Ovary (tissue), 9 donors: ENCODE measurements around the gene TESMIN. TPM values are rescaled to one million over a fixed set of nuclear protein-coding genes. Genes with fewer than 3 reads are reported as not detected.

Source experiments
- DNase-seq, 5 donors: peaks; one replicate each; pipeline ENCODE4 v3.0.0-alpha.2; 2019 to 2020
- H3K27ac ChIP-seq, 2 donors: fragments of 200-600 bp; one replicate each; pipeline versions ENCODE4 v1.5.1 to v1.8.0; 2019 to 2022
- H3K27me3 ChIP-seq: fragments of 200-600 bp; one replicate; pipeline ENCODE4 v1.8.0; 2022
- H3K36me3 ChIP-seq: fragments of 200-600 bp; sonication (generic); one replicate; pipeline ENCODE4 v1.5.1; 2019
- H3K4me1 ChIP-seq: one replicate; pipeline ENCODE4 v1.8.1; 2013; ENCODE audit warnings: mild to moderate bottlenecking, moderate library complexity; ENCODE audit not compliant: insufficient read depth
- H3K4me3 ChIP-seq: fragments of 200-600 bp; sonication (generic); one replicate; pipeline ENCODE4 v1.5.1; 2017
- H3K9me3 ChIP-seq, 2 donors: fragments of 200-600 bp in 1 of 2; sonication (generic) in 1 of 2; one replicate each; pipeline versions ENCODE4 v1.5.1 to v1.8.1; 2013 to 2019; ENCODE audit warnings: mild to moderate bottlenecking in 1 of 2, moderate library complexity in 1 of 2
- CTCF ChIP-seq, 3 donors: fragments of 450-650 bp in 2 of 3; fragments of 200-600 bp in 1 of 3; IDR thresholded peaks; one replicate each; pipeline versions ENCODE4 v1.5.1 to v1.8.0; 2016 to 2022; ENCODE audit warnings: antibody characterized with exemption in 3 of 3, mild to moderate bottlenecking in 1 of 3
- EP300 ChIP-seq: sonication (generic); formaldehyde crosslinking; IDR thresholded peaks from one replicate; pipeline ENCODE4 v1.6.1; 2017; ENCODE audit warnings: antibody characterized with exemption
- POLR2A ChIP-seq: fragments of 450-650 bp; IDR thresholded peaks from one replicate; pipeline ENCODE4 v1.6.1; 2017; ENCODE audit warnings: antibody characterized with exemption, mild to moderate bottlenecking, moderate library complexity
- WGBS, 3 donors: extraction: QIAGEN DNeasy Blood & Tissue Kit in 1 of 3; methylation state at CpG; one replicate each; pipeline versions ENCODE4 v1.1.5 to v1.1.7; 2013 to 2017; 5-methylcytosine and 5-hydroxymethylcytosine counted together
- intact Hi-C, 4 donors: fragments of 100-400 bp; cut with DNase I; formaldehyde crosslinking; loops; one replicate each; pipeline versions ENCODE4 v1.11.0 to v1.15.1; 2022 to 2023
- polyA plus RNA-seq, 2 donors: library from polyadenylated mRNA; stranded (reverse); fragments of 200-250 nt in 1 of 2; fragments of 350-450 nt in 1 of 2; fragmentation: Illumina TruSeq in 1 of 2; extraction: RNeasy Lipid Tissue Mini Kit (QIAGEN cat#74804) in 1 of 2; gene quantifications; one replicate each; pipeline ENCODE4 v1.2.3, GENCODE V29; 2013 to 2014
- total RNA-seq, 7 donors: library from RNA; depleted of rRNA in 2 of 7; stranded (reverse); fragments of >200 nt in 2 of 7; fragmentation: NEBNext Ultra II Directional in 3 of 7; extraction: Animal tissue kit (Norgen Biotek cat#: 25700) in 3 of 7; gene quantifications; one replicate each; pipeline versions ENCODE4 v1.1.0 to v1.2.4, GENCODE V29; 2016 to 2023
- donor health status: DM: no; HTN: no; CAD: no; lungs with moderate emphysema.
- donor health status: DM: no; HTN: no; CAD: no.
- donor health status: Bipolar disorder and iron deficiency.
- donor health status: DM: yes; HTN: yes; CAD: no.
- donor health status: DM: no; HTN: no; CAD: no.
- donor health status: DM: yes; HTN: yes; CAD: no.

TESMIN gene
- total and polyA plus RNA-seq, 9 donors = 1.1 to 4.1 (median 1.7) TPM

- H3K36me3 ChIP-seq = no peaks in the 10 kb centered on the region
- H3K9me3 ChIP-seq = no peaks in the 10 kb centered on the region
- H3K27me3 ChIP-seq = no peaks in the 10 kb centered on the region
- WGBS, 3 donors = 83 to 85% (median 84%) methylated on average over 11 of the region's 11 CpGs
- H3K4me1 ChIP-seq = no peaks in the 10 kb centered on the region
- TF ChIP-seq CTCF (IDR thresholded peaks at IDR 0.05) (no peak), POLR2A (no peak), EP300 (no peak)
- no peak overlapping the region for H3K27ac ChIP-seq
- no peak for DNase-seq
- H3K4me3 ChIP-seq = no peak overlapping the region
- intact Hi-C loops = loop anchor here in 1 of 4 donors (10.0 kb wide), 1 partner anchor 71 kb away; no protein-coding TSS in a partner anchor
Measured at GRCh38 chr11:68715456-68716122, 35.7 kb downstream of the TESMIN start.

- no peak for DNase-seq
- Histone ChIP-seq H3K27ac (no peak overlapping the region), H3K27me3 (no peaks in the 10 kb centered on the region), H3K4me1 (no peaks in the 10 kb centered on the region), H3K36me3 (no peaks in the 10 kb centered on the region), H3K4me3 (no peak overlapping the region), H3K9me3 (no peaks in the 10 kb centered on the region)
- intact Hi-C loops = loop anchor here in 1 of 4 donors (10.0 kb wide), 1 partner anchor 69 kb away; no protein-coding TSS in a partner anchor
- TF ChIP-seq CTCF (IDR thresholded peaks at IDR 0.05) (no peak), EP300 (no peak), POLR2A (no peak)
- 68 to 73% (median 72%) methylated on average over 23 of the region's 23 CpGs for WGBS, 3 donors
Measured at GRCh38 chr11:68714060-68714856, 37.1 kb downstream of the TESMIN start.

GRCh38 chr11:68711114-68711513 is 40.2 kb downstream of the TESMIN start:
- TF ChIP-seq EP300 (no peak), CTCF (IDR thresholded peaks at IDR 0.05) (no peak), POLR2A (no peak)
- intact Hi-C loops = loop anchor here in 1 of 4 donors (10.0 kb wide), 1 partner anchor 66 kb away; no protein-coding TSS in a partner anchor
- 91 to 95% (median 93%) methylated on average over 8 of the region's 8 CpGs for WGBS, 3 donors

GRCh38 chr11:68710409-68710808 is 40.9 kb downstream of the TESMIN start:
- TF ChIP-seq CTCF (IDR thresholded peaks at IDR 0.05) = no peak
- no peak for TF ChIP-seq POLR2A
- TF ChIP-seq EP300 = no peak
- no peak overlapping the region for H3K27ac ChIP-seq
- intact Hi-C loops = loop anchor here in 1 of 4 donors (10.0 kb wide), 1 partner anchor 66 kb away; no protein-coding TSS in a partner anchor
- no peak for DNase-seq
- no peaks in the 10 kb centered on the region for H3K4me1 ChIP-seq
- H3K36me3 ChIP-seq = no peaks in the 10 kb centered on the region
- H3K27me3 ChIP-seq = no peaks in the 10 kb centered on the region
- WGBS, 3 donors = 46 to 62% (median 52%) methylated on average over 11 of the region's 11 CpGs
- no peak overlapping the region for H3K4me3 ChIP-seq
- no peaks in the 10 kb centered on the region for H3K9me3 ChIP-seq

More at GRCh38 chr11:68711114-68711513, 40.2 kb downstream of the TESMIN start:
- no peaks in the 10 kb centered on the region for H3K4me1 ChIP-seq
- no peaks in the 10 kb centered on the region for H3K27me3 ChIP-seq
- no peaks in the 10 kb centered on the region for H3K36me3 ChIP-seq
- no peak overlapping the region for H3K27ac ChIP-seq
- H3K9me3 ChIP-seq = no peaks in the 10 kb centered on the region
- no peak overlapping the region for H3K4me3 ChIP-seq
- DNase-seq = no peak
